ENCODE data around the gene RNF13. TPM values are rescaled to one million over a fixed set of nuclear protein-coding genes. Genes with fewer than 3 reads are reported as not detected.

RNF13 gene
- total RNA-seq, 1 donor from 2014 or later = 138 TPM

GRCh38 chr3:149955449-149955848, 142.4 kb downstream of the RNF13 start:
- Histone ChIP-seq H3K36me3 (peaks cover under 1% of the 10 kb centered on the region), H3K27me3 (ENCODE audit: low read depth) (no peaks in the 10 kb centered on the region), H3K27ac (no peak overlapping the region), H3K4me3 (no peak overlapping the region), H3K9me3 (no peaks in the 10 kb centered on the region), H3K4me1 (peaks cover 10% of the 10 kb centered on the region)
- no peak for TF ChIP-seq CTCF (IDR thresholded peaks at IDR 0.05)
- DNase-seq (no peak), ATAC-seq (no peak)
- intact Hi-C loops (cut with DNase I) = no loop called here

DNA sequence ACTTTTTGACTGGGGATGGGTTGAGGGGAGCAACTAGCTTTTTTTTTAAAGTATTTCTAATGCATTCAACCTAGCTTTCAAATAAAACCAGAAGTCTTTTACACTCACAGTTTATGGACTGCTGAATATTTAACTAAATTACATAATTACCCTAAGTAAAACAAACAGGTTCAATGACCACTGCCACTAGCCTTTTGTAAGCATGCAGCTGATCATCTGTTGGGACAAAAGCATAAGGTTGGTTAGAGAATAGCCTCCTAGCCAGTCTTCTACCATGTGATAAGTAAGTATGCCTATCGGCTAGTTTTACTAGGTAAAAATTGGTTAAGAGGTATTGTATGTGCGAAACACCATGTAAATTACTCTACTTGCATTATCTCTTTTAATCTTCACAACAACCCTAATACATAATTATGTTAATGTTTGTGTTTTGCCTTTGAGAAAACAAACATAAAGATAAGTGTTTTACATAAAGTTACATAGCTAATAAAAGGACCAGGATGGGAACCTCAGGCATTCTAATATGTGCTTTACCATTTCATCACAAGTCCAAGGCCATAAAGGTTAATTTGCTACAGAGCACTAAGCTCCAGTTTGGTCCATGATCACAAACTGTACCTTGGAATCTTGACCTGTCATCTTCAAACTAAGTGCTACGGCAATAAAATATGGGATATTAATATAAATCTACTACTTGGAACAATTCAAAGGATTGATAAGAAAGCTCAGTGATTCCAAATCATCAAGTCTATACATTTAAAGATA, 144.5 kb downstream of the RNF13 start:
- DNase-seq (no peak), ATAC-seq (no peak)
- Histone ChIP-seq H3K36me3 (peaks cover 5% of the 10 kb centered on the region), H3K4me1 (peaks cover 10% of the 10 kb centered on the region), H3K4me3 (no peak overlapping the region), H3K27me3 (ENCODE audit: low read depth) (no peaks in the 10 kb centered on the region), H3K9me3 (no peaks in the 10 kb centered on the region), H3K27ac (no peak overlapping the region)
- intact Hi-C loops (cut with DNase I) = no loop called here
- no peak for TF ChIP-seq CTCF (IDR thresholded peaks at IDR 0.05)

DNA sequence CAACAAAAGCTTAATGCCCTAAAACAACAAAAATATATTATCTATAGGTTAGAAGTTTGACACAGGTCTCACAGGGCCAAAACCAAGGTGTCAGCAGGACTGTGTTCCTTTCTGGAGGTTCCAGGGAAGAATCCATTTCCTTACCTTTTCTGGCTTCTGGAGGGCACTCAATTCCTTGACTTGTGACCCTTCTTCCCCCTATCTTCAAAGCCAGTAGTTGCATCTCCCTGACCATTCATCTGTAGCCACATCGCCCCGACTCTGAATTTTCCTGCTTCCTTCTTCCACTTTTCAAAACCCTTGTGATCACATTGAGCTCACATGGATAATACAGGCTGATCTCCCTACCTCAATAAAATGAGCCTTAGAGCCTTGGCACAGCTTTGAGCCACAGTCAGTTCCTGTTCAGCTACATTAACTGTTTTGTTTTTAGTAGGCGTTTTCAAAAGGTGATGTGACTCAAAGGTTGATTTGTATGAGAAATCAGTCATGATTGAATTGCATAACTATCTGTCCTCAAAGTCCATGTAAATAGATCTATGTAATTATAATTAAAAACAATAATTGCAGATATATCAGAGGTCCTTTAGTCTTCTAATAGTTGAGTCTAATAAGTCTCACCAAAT, 145.3 kb downstream of the RNF13 start:
- Histone ChIP-seq H3K9me3 (no peaks in the 10 kb centered on the region), H3K27me3 (ENCODE audit: low read depth) (no peaks in the 10 kb centered on the region), H3K36me3 (peaks cover 5% of the 10 kb centered on the region), H3K4me1 (peaks cover 10% of the 10 kb centered on the region), H3K4me3 (no peak overlapping the region), H3K27ac (no peak overlapping the region)
- no peak for TF ChIP-seq CTCF (IDR thresholded peaks at IDR 0.05)
- DNase-seq (no peak), ATAC-seq (no peak)
- intact Hi-C loops (cut with DNase I) = no loop called here

- DNase-seq (no peak), ATAC-seq (no peak)
- TF ChIP-seq CTCF (IDR thresholded peaks at IDR 0.05) = no peak
- Histone ChIP-seq H3K4me1 (peaks cover 3% of the 10 kb centered on the region), H3K9me3 (no peaks in the 10 kb centered on the region), H3K4me3 (no peak overlapping the region), H3K27ac (no peak overlapping the region), H3K27me3 (ENCODE audit: low read depth) (no peaks in the 10 kb centered on the region), H3K36me3 (peaks cover 5% of the 10 kb centered on the region)
- intact Hi-C loops (cut with DNase I) = no loop called here
Observed at GRCh38 chr3:149959443-149959842, 146.4 kb downstream of the RNF13 start.

GRCh38 chr3:149963485-149963884, 150.5 kb downstream of the RNF13 start:
- H3K4me1 ChIP-seq = peaks cover 1% of the 10 kb centered on the region
- ATAC-seq (no peak), DNase-seq (no peak)
- no peaks in the 10 kb centered on the region for H3K9me3 ChIP-seq
- intact Hi-C loops (cut with DNase I) = no loop called here
- no peak overlapping the region for H3K4me3 ChIP-seq
- peaks cover 9% of the 10 kb centered on the region for H3K36me3 ChIP-seq
- TF ChIP-seq CTCF (IDR thresholded peaks at IDR 0.05) = no peak
- H3K27me3 ChIP-seq (ENCODE audit: low read depth) = no peaks in the 10 kb centered on the region
- H3K27ac ChIP-seq = no peak overlapping the region
